HG02870 (cell line): ENCODE results near the gene ALDH9A1.
"Not testable (repeated sequence)": the region's sequence is repeated elsewhere in the genome, so short reads cannot be mapped to it uniquely, and the experiment has no call there.

Experiments used
- ATAC-seq: cut with Tn5 transposase; IDR thresholded peaks from one replicate; pipeline ENCODE4 v1.9.1; 2021; ENCODE audit warnings: mild to moderate bottlenecking, moderate library complexity; ENCODE audit not compliant: unreplicated experiment

The ALDH9A1 gene

DNA sequence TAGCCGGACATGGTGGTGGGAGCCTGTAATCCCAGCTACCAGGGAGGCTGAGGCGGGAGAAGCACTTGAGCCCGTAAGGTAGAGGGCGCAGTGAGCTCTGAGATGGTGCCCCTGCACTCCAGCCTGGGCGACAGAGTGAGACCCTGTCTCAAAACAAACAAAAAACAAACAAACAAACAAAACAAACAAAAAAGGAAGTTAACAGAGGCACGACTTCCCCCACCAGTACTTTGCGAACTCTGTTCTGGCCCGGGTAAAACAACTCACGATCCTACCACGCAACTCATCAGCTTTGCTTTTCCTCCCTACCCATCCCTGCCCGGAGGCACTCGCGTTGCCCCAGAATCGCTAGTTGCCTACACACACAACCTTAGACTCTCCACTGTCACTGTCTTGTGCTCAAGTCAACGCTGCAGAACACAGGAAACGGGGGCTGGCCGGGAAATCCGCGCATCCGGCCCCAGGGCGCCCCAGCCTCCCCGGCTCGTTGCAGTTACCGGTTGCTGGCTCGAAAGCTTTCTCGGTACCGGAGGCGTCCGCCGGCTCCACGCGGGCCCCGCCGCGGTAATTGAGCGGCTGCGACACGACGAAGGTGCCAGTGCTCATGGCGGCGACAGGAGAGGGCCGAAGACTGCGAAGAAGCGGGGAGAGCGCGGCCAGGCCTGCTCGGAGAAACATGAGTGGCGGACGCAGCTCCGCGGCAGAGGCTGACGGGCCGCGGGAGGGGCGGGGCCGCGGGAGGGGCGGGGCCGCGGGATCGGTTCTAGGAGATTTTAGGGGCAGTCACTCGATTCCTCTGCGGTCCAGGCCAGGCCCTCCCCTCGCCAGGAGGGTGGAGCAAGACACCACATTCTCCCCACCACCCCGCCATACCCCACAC, at the start of gene ALDH9A1:
Gene ALDH9A1 (minus strand): TSS at position 682 of the 880 bp plus-strand sequence. CDS start 4 bp downstream, at position 678.
- peak; percentile 91 for ATAC-seq

DNA sequence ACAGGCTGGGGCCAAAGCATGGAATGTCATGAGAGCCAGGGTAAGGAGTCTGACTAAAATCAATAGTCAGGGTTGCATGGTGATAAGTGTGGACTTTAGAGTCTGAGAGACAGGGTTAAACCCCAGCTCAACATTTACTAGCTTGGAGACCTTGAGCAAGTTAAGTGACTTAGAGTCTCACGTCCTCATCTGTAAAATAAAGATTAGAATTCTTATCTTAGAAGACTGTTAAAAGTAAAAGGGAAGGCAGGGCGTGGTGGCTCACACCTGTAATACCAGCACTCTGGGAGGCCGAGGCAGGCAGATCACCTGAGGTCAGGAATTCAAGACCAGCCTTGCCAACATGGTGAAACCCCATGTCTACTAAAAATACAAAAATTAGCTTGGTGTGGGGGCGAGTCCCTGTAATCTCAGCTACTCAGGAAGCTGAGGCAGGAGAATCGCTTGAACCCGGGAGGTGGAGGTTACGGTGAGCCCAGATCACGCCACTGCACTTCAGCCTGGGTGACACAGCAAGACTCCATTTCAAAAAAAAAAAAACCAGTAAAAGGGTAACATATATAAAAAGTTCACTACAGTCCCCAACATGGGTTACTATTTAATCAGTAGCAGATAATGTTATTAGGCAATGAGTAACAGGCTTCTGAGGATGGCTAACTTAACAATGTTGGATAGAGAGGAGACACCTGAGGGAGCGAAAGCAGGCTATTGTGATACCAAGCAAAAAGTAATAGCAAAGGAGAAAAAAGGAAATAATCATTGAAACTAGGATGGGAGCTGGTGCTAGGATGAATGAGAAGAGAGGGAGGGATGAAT, 49.5 kb upstream of the ALDH9A1 start:
- no peak for ATAC-seq

DNA sequence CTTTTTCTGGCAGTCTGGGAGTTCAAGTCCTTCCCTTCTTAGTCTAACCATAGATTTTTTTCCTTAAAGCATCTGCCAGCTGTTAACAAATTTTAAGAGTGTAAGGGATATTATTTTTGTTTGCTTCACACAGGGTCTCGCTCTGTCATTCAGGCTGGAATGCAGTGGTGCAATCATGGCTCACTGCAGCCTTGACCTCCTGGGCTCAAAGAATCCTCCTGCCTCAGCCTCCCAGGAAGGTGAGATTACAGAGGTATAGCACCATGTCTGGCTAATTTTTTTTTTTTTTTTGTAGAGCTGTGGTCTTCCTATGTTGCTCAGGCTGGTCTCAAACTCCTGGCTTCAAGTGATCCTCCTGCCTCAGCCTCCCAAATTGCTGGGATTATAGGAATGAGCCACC, 46.6 kb upstream of the ALDH9A1 start:
- ATAC-seq, result not testable (repeated sequence)

DNA sequence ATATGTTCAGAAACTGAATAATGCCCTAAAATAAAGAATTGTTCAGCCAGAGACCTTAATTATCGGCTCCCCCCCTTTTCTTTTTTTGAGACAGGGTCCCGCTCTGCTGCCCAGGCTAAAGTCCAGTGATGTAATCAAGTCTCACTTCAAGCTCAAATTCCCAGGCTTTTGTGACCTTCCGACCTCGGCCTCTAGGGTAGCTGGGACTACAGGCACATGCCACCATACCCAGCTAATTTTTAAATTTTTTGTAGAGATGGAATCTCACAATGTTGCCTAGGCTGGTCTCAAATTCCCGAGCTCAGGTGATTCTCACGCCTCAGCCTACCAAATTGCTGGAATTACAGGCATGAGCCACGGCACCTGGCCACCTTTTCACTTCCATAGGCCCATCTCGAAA, 43.8 kb upstream of the ALDH9A1 start:
- ATAC-seq, result no peak

DNA sequence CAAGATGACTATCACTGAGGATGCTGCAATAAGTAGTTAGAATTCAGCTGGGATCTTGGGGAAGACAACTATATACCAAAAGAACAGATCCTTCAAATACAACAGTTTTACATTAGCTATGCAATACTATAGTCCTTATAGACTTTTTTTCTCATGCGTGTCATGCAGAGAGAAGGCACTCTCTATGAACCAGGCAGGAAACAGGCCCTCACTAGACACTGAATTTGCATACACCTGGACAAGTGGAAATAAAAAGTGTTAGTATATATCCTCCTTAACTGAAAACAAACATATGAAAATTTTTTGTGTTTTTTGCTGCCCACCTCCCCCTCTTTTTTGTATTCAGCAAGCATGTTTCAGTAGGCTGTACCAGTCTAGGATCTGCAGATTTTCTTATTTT, 40.4 kb upstream of the ALDH9A1 start:
- peak; percentile 98 for ATAC-seq

DNA sequence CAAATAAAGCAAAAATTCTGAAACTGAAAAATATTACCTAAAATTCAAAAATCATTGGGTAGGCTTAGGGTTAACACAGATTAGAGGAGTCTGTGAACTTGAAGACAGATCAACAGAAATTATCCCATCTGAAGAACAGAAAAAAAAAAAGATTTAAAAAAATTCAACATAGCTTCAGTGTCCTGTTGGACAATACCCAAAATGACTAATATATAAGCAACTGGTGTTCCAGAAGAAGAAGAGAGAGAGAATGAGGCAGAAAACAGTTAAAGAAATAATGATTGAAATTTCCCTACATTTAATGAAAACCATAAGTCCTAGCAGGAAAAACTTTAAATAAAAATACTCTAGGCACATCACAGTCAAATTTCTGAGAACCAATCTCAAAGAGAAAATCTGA, 38.8 kb upstream of the ALDH9A1 start:
- no peak for ATAC-seq

DNA sequence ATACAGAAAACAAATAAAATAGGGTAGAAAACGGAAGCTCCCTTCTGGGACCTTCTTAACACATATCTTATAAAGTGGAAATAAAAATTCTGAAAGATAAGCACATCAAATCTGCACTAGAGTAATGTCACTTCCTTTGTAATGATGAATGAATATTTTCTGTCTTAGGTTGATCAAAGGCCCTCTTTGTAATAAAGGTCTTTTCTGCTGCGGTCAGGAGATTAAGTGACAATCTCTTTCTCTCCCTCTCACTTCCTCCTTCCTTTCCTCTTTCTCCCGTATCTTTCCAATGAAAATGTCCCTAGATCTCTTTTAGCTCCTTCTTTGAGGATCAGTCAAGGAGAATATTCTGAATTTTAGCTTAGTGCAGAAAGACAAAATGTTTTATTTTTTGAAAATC, 36.5 kb upstream of the ALDH9A1 start:
- ATAC-seq, result no peak

DNA sequence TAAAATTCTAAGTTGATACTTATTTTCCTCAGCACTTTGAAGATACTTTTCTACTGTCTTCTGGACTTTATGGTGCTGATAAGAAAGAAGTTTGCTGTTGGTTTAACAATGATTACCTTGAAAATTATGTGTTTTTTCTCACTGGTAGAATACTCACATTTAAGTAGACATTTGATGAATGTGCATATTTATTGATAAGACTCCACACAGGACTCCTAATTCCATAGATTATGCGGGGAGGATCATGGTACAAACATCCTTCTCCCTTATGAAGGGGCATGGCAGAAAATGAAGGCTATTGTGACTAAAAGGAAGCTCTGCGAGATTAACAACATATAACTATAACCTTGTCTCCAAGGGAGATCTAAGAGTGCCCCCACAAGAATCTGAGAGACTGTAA, 28.5 kb upstream of the ALDH9A1 start:
- no peak for ATAC-seq

DNA sequence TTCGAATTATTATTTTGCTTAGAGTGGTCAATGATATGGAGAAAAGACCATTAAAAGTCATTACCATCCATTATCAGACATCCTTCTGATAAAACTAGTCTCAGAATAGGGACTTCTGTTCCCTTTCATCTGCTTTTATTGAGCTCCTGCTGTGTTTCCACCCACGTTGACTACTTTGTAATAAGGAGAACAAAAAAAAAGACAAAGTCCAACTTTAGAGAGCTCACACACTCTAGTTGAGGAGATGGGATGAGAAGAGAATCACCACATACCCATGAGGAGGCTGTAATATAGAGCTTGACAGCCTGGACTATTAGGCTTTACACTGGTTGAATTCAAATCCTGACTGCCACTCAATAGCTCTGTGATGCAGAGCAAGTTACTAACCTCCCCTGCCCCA, 27.8 kb upstream of the ALDH9A1 start:
- ATAC-seq, result no peak

DNA sequence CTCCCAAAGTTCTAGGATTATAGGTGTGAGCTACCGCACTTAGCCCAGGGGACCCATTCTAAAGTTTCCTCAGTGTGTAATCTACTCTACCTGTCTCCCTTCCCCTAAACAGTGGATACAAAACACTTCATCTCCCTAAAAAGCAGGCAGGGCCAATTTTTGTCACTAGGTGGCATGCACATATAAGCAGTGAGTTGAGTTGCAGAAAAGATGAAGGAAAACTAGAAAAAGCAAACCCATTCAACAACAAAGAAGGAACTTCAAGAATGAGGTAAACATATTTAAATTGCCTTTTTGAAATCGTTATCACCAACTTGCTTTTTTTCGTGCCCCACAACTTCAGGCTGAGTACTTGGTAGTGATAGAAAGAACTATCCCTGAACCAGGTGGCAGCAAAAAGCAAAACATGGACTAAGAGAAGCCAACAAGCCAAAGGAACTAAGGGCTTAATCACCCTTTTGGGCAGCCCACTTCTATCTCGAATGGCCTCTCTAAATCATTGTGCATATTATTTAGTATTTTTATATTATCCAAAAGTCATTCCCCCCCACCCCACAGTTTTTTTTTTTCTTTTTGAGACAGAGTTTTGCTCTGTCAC, 19.7 kb upstream of the ALDH9A1 start:
- peak; percentile 53 for ATAC-seq

DNA sequence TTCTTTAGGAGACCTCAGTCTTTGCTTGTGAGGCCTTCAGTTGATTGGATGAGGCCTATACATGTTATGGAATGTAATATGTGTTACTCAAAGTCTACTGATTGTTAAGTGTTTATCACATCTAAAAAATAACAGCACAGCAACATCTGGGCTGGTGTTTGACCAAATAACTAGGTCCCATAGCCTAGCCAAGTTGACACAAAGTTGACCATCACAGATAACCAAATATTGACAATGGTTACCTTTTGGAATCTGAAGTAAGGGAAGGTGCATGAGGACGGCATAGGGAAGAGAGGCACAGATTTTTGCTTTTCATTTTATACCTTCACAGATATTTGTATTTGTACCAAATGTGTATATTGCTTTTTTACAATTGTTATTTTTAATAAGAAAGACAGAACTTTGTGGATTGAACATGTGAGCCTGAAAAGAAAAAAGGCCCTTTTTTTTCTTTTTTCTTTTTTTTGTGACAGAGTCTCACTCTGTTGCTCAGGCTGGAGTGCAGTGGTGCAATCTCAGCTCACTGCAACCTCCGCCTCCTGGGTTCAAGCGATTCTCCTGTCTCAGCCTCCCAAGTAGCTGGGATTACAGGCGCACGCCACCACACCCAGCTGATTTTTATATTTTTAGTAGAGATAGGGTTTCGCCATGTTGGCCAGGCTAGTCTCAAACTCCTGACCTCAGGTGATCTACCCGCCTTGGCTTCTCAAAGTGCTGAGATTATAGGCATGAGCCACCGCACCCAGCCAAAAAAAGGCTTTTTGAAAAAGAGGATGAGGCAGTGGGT, 18.1 kb upstream of the ALDH9A1 start:
- ATAC-seq, result not testable (repeated sequence)

DNA sequence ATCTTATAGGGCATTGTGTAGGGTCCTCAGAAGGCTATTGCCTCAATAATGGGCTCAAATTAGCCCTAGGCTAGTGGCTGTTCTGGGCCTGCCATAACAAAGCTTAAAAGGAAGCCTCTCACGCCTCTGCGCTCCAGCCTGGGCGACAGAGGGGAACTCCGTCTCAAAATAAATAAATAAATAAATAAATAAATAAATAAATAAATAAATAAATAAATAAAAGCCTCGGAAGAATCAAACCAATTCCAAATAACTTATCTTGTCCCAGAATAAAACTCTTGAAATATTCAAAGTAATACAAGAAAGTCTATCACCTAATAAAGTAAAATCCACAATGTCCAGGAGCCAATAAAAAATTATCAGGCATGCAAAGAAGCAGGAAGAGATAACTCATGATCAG, 14.4 kb upstream of the ALDH9A1 start:
- no peak for ATAC-seq

DNA sequence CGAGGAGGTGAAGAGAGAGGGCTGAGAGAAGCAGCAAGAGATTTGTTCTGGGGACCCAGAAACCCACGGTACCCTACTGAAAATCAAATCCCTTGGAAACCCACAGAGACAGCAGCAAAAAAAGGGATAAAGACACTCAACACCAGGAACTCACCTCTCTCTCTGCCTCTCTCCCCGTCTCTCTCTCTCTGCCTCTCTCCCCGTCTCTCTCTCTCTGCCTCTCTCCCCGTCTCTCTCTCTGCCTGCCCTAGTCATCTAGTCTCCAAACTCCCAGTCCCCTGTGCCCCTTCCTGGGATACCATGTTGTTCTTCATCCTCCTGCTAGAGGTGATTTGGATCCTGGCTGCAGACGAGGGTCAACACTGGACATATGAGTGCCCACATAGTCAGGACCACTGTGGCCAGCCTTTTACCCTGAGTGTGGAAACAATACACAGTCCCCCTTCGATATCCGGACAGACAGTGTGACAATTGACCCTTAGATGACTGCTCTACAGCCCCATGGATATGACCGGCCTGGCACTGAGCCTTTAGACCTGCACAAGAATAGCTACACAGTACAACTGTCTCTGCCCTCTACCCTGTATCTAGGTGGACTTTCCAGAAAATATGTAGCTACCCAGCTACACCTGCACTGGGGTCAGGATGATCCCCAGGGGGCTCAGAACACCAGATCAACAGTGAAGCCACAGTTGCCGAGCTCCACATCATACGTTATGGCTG, 9.8 kb upstream of the ALDH9A1 start:
- no peak for ATAC-seq

DNA sequence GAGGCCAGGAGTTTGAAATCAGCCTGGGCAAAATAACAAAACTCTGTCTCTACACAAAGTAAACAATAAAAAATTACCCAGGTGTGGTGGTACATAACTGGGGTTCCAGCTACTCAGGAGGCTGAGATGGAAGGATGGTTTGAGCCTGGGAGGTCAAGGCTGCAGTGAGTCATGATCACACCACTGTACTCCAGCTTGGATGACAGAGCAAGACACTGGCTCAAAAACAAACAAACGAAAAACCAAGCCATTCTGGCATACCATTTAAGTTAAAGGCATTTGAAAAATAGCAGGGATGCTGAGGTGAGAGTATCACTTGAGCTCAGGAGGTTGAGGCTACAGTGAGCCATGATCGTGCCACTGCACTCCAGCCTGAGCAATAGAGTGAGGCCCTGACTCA, 5.3 kb upstream of the ALDH9A1 start:
- ATAC-seq, result no peak

DNA sequence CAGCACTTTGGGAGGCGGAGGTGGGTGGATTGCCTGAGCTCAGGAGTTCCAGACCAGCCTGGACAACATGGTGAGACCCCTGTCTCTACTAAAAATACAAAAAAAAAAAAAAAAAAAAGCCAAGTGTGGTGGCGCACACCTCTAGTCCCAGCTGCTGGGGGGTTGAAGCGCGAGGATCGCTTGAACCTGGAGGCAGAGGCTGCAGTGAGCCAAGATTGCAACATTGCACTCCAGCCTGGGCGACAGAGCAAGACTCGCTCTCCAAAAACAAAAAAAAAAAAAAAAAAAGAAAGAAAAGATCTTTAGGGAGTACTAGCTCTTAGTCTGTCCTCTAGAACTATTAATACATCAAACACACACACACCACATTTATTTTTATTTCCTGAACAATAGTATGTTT, 3.6 kb upstream of the ALDH9A1 start:
- ATAC-seq, result not testable (repeated sequence)

DNA sequence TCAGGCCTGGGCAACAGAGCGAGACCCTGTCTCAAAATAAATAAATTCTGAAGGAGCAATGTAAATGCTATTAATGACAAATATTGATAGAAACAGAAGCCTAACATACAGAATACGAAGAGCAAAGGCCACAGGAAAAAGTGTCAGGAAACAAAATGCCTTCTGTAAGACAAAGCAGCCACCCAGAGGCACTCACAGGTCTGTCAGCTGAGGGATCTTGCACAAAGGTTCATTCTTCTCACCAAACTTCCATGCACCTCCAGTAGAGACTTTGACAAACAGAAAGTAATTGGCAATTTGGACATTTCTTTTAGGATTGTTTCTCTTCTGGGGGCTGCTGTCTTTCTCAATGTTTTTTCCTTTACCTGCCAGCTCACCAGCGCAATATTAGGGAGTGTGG, 1.2 kb upstream of the ALDH9A1 start:
- no peak for ATAC-seq

DNA sequence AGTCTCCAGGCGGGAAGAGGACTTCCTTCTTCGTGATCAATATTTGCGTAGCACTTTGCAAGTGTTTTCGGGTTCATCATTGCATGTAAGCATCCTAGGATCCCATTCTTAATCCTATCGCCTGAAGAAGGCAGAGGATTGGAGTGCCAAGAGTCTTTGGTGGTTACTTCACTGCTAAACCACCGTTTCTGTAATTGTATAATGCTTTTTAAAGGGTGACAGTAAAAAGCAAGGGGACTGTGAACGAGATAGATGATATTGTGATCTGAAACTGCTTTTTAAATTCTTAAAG, 345 bp upstream of the ALDH9A1 start:
- peak; percentile 13 for ATAC-seq

DNA sequence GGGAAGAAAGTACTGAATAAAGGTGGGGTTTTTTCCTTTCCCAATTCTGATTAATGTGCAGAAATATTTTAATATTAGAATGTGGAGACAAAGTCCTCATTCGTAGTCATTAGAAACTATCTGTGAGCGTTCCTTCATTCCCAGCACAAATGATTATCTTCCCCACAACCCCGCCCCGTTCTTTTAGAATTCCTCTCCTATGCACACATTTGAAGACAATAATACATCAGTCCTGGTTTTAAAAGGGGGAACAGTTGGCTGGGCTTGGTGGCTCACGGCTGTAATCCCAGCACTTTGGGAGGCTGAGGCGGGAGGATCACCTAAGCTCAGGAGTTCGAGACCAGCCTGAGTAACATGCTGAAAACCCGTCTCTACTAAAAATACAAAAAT, 876 bp downstream of the ALDH9A1 start:
- no peak for ATAC-seq

DNA sequence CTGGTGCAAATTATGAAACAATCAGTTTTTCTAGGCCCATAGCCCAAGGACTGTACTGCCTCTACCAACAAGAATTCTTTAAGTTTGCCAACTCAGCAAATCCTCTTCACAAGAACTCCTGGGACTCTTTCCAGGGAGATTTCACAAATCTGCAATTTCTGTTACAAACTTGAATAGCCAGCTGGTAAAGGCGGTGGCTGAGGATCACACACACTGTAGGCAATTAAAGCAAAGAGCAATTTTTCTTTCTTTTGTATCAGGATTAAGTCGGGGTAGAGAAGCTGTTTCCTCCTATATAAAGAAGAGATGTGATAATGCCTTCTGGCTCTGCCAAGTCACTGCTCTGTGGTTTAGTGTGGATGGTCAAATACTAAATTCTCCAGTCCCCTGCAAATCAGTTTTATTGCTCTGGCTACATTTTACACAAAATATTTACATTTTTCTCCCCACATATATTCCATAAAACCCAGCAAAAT, 1.7 kb downstream of the ALDH9A1 start:
- ATAC-seq, result no peak

DNA sequence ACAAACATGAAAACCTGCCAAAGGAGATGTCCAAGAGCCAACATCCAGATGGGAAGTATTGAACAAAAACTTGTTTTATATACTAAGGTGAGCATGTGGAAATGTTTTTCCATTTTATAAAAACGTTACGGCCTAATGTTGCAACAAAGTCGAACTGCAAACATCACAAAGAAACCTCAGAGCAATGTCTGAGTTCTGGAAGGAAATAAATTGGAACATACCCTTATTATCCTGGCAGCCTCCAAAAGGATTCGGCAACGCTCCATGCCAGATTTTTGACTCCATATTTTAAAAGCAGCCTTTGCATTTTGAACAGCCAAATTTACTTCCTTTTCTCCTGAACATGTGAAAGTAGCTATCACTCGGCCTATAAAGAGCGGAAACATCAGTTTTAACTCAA, 3.3 kb downstream of the ALDH9A1 start:
- ATAC-seq, result no peak
